ENCODE data around the gene NBPF3. TPM values are rescaled to one million over a fixed set of nuclear protein-coding genes. Genes with fewer than 3 reads are reported as not detected.

Gene NBPF3
- total and polyA plus RNA-seq, 2 donors (not counting 3 experiments of a cell fraction or from before 2014, with no cell fraction given): 3.3 to 6.5 TPM

- Histone ChIP-seq H3K9me1 (replicated peaks; ENCODE audit: control insufficient read depth, extremely low read depth, insufficient read depth, low read length) (no peaks in the 10 kb centered on the region), H3K27ac (ENCODE audit: insufficient read depth, low read depth, low read length) (no peak overlapping the region), H3K9ac (replicated peaks; ENCODE audit: extremely low read depth, insufficient read depth, low read length) (no peak overlapping the region), H2AFZ (ENCODE audit: low read depth, low read length) (peak overlapping the region; percentile 77), H3K36me3 (ENCODE audit: control insufficient read depth in 2 of 2, extremely low read depth in 1 of 2, insufficient read depth in 2 of 2, low read length in 2 of 2) (no peaks in the 10 kb centered on the region), H3K4me1 (ENCODE audit: control insufficient read depth, extremely low read depth, insufficient read depth, low read length) (no peaks in the 10 kb centered on the region), H3K9me3 (replicated peaks; ENCODE audit: control insufficient read depth, insufficient read depth, low read length) (no peaks in the 10 kb centered on the region), H3K27me3 (ENCODE audit: control insufficient read depth in 2 of 2, insufficient read depth in 2 of 2, low read length in 2 of 2) (peaks cover 7 to 8% of the 10 kb centered on the region in 2 experiments), H3K4me2 (ENCODE audit: insufficient read depth, low read length) (no peak overlapping the region), H4K20me1 (replicated peaks; ENCODE audit: control insufficient read depth, extremely low read depth, insufficient read depth, low read length) (no peaks in the 10 kb centered on the region), H3K4me3 (replicated peaks in 1 of 3; ENCODE audit: insufficient read depth in 1 of 3, low read depth in 1 of 3, low read length in 3 of 3) (peak overlapping the region in 2 of 3 experiments; percentile 10 to 14), H3K79me2 (ENCODE audit: control insufficient read depth, insufficient read depth, low read length) (peaks cover 2% of the 10 kb centered on the region)
- peak; percentile 33 for TF ChIP-seq EZH2 (IDR thresholded peaks at IDR 0.05; ENCODE audit: borderline replicate concordance, low read depth, low read length, severe bottlenecking)
- TF ChIP-seq GATA2 (IDR thresholded peaks at IDR 0.05; ENCODE audit: insufficient read depth, insufficient read length, low read depth, low read length): no peak
- FAIRE-seq (no peak), DNase-seq (ENCODE audit: low read depth, low spot score) (no peak)
- BruUV-seq (replicated peaks): no TSS peak
- CTCF ChIA-PET: interaction anchor here (1.2 kb wide), 1 partner anchor 66 kb away, joined by 3 read pairs; no protein-coding TSS in a partner anchor
- POLR2A ChIA-PET: no interaction called here
- dilution Hi-C loops (cut with MboI; ENCODE audit: extremely low pct_ligation_motif_present, low sequenced_read_pairs): no loop called here
- intact Hi-C loops (cut with micrococcal nuclease): no loop called here
These were observed 3.2 kb upstream of the NBPF3 start for GRCh38 chr1:21436488-21437340.

GRCh38 chr1:21437341-21437640 lies 2.6 kb upstream of the NBPF3 start:
- Histone ChIP-seq H2AFZ (ENCODE audit: low read depth, low read length) (peak overlapping the region; percentile 77), H3K4me1 (ENCODE audit: control insufficient read depth, extremely low read depth, insufficient read depth, low read length) (no peaks in the 10 kb centered on the region), H3K27me3 (ENCODE audit: control insufficient read depth in 2 of 2, insufficient read depth in 2 of 2, low read length in 2 of 2) (peaks cover 7 to 8% of the 10 kb centered on the region in 2 experiments), H3K9me3 (replicated peaks; ENCODE audit: control insufficient read depth, insufficient read depth, low read length) (no peaks in the 10 kb centered on the region), H3K9ac (replicated peaks; ENCODE audit: extremely low read depth, insufficient read depth, low read length) (no peak overlapping the region), H3K4me3 (replicated peaks in 1 of 3; ENCODE audit: insufficient read depth in 1 of 3, low read depth in 1 of 3, low read length in 3 of 3) (no peak overlapping the region), H3K79me2 (ENCODE audit: control insufficient read depth, insufficient read depth, low read length) (peaks cover 2% of the 10 kb centered on the region), H3K4me2 (ENCODE audit: insufficient read depth, low read length) (no peak overlapping the region), H3K9me1 (replicated peaks; ENCODE audit: control insufficient read depth, extremely low read depth, insufficient read depth, low read length) (no peaks in the 10 kb centered on the region), H4K20me1 (replicated peaks; ENCODE audit: control insufficient read depth, extremely low read depth, insufficient read depth, low read length) (no peaks in the 10 kb centered on the region), H3K36me3 (ENCODE audit: control insufficient read depth in 2 of 2, extremely low read depth in 1 of 2, insufficient read depth in 2 of 2, low read length in 2 of 2) (no peaks in the 10 kb centered on the region), H3K27ac (ENCODE audit: insufficient read depth, low read depth, low read length) (no peak overlapping the region)
- FAIRE-seq (no peak), DNase-seq (ENCODE audit: low read depth, low spot score) (no peak)
- dilution Hi-C loops (cut with MboI; ENCODE audit: extremely low pct_ligation_motif_present, low sequenced_read_pairs): no loop called here
- CTCF ChIA-PET: interaction anchor here (1.2 kb wide), 1 partner anchor 67 kb away, joined by 3 read pairs; no protein-coding TSS in a partner anchor
- POLR2A ChIA-PET: no interaction called here
- no TSS peak for BruUV-seq (replicated peaks)
- TF ChIP-seq MAX (IDR thresholded peaks at IDR 0.05; ENCODE audit: insufficient read depth, insufficient read length) (no peak), CTCF (IDR thresholded peaks at IDR 0.05; ENCODE audit: extremely low read depth in 1 of 2, insufficient read depth in 1 of 2, low read depth in 1 of 2, low read length in 2 of 2) (no peak), FOS (IDR thresholded peaks at IDR 0.05; ENCODE audit: borderline replicate concordance, insufficient read depth, low read length) (no peak), POLR2A (IDR thresholded peaks at IDR 0.05; ENCODE audit: low read depth, low read length) (no peak), EZH2 (IDR thresholded peaks at IDR 0.05; ENCODE audit: borderline replicate concordance, low read depth, low read length, severe bottlenecking) (no peak), GATA2 (IDR thresholded peaks at IDR 0.05; ENCODE audit: insufficient read depth, insufficient read length, low read depth, low read length) (no peak), MYC (IDR thresholded peaks at IDR 0.05; ENCODE audit: low read depth, low read length) (no peak), JUN (IDR thresholded peaks at IDR 0.05; ENCODE audit: borderline replicate concordance, insufficient read depth, insufficient read length, low read depth) (no peak), POLR2AphosphoS5 (IDR thresholded peaks at IDR 0.05; ENCODE audit: insufficient read depth, low read depth, low read length) (no peak)
- intact Hi-C loops (cut with micrococcal nuclease): no loop called here
